Endothelial cell of umbilical vein (primary cell): ENCODE results near the gene TRIM14. TPM values are rescaled to one million over a fixed set of nuclear protein-coding genes. Genes with fewer than 3 reads are reported as not detected.

Experiments
- BruUV-seq: library from RNA; stranded (reverse); fragments of 400-500 nt; replicated peaks from 2 replicates; lab custom pipeline; 2021; lab: Mats Ljungman, UMichigan
- CTCF ChIA-PET: fragments of 300-600, 350-600 bp; sonication (Branson Sonifier 250); formaldehyde crosslinking; loops from one replicate; lab custom pipeline; 2021; ENCODE audit warnings: antibody characterized with exemption, inconsistent platforms; lab: Charles Lee
- POLR2A ChIA-PET: fragments of 300-600, 350-600 bp; sonication (Branson Sonifier 250); formaldehyde crosslinking; loops from one replicate; lab custom pipeline; 2021; ENCODE audit warnings: antibody characterized with exemption, inconsistent platforms; lab: Charles Lee
- DNase-seq: peaks from one replicate; pipeline ENCODE4 v3.0.0-alpha.2; 2011; ENCODE audit warnings: low read depth, low spot score
- FAIRE-seq: peaks from 2 replicates; lab custom pipeline; 2011; peaks lifted over from hg19 to GRCh38; lab: Jason Lieb, UNC
- H2AFZ ChIP-seq: 2 replicates; pipeline ENCODE4 v1.6.0; 2012; ENCODE audit warnings: low read depth, low read length, control low read depth, inconsistent platforms
- H3K27ac ChIP-seq: 2 replicates; pipeline ENCODE4 v1.5.1; 2011; ENCODE audit warnings: low read depth, mild to moderate bottlenecking, control low read depth, low read length, moderate library complexity; ENCODE audit not compliant: insufficient read depth
- H3K27me3 ChIP-seq, 2 experiments: 2 replicates each; pipeline versions ENCODE4 v1.6.0 to v1.6.1; 2011; ENCODE audit warnings: low read length in 2 of 2, mixed read lengths in 1 of 2; ENCODE audit not compliant: control insufficient read depth in 2 of 2, insufficient read depth in 2 of 2
- H3K36me3 ChIP-seq, 2 experiments: 2 replicates in 1 of 2; 3 replicates in 1 of 2; pipeline ENCODE4 v1.5.1; 2011; ENCODE audit warnings: low read length in 2 of 2, mild to moderate bottlenecking in 1 of 2, moderate library complexity in 1 of 2; ENCODE audit not compliant: control insufficient read depth in 2 of 2, insufficient read depth in 2 of 2; ENCODE audit errors: extremely low read depth in 1 of 2
- H3K4me1 ChIP-seq: 3 replicates; pipeline ENCODE4 v1.5.1; 2011; ENCODE audit warnings: mild to moderate bottlenecking, low read length; ENCODE audit not compliant: control insufficient read depth, insufficient read depth; ENCODE audit errors: extremely low read depth
- H3K4me2 ChIP-seq: 2 replicates; pipeline ENCODE4 v1.6.1; 2011; ENCODE audit warnings: low read length, control low read depth, mixed read lengths; ENCODE audit not compliant: insufficient read depth
- H3K4me3 ChIP-seq, 3 experiments: fragments of 200-600 bp in 1 of 3; sonication (generic), shearing (Covaris generic) in 1 of 3; replicated peaks in 1 of 3; 2 replicates each; pipeline ENCODE4 v1.5.1; 2011 to 2016; ENCODE audit warnings: control low read depth in 3 of 3, low read length in 3 of 3, mild to moderate bottlenecking in 2 of 3, inconsistent platforms in 1 of 3, low read depth in 1 of 3, moderate library complexity in 1 of 3; ENCODE audit not compliant: insufficient read depth in 1 of 3
- H3K79me2 ChIP-seq: 2 replicates; pipeline ENCODE4 v1.6.0; 2012; ENCODE audit warnings: low read length, inconsistent platforms; ENCODE audit not compliant: control insufficient read depth, insufficient read depth
- H3K9ac ChIP-seq: replicated peaks from 2 replicates; pipeline ENCODE3; 2011; ENCODE audit warnings: low read length, control low read depth; ENCODE audit not compliant: insufficient read depth; ENCODE audit errors: extremely low read depth
- H3K9me1 ChIP-seq: replicated peaks from 3 replicates; pipeline ENCODE4 v1.6.0; 2011; ENCODE audit warnings: mild to moderate bottlenecking, low read length; ENCODE audit not compliant: control insufficient read depth, insufficient read depth; ENCODE audit errors: extremely low read depth
- H3K9me3 ChIP-seq: replicated peaks from 2 replicates; pipeline ENCODE4 v1.5.1; 2012; ENCODE audit warnings: low read length, inconsistent platforms; ENCODE audit not compliant: control insufficient read depth, insufficient read depth
- H4K20me1 ChIP-seq: replicated peaks from 2 replicates; pipeline ENCODE3; 2011; ENCODE audit warnings: mild to moderate bottlenecking, low read length; ENCODE audit not compliant: control insufficient read depth, insufficient read depth; ENCODE audit errors: extremely low read depth
- EZH2 ChIP-seq: IDR thresholded peaks from 2 replicates; pipeline ENCODE4 v1.6.1; 2012; ENCODE audit warnings: borderline replicate concordance, low read depth, mild to moderate bottlenecking, moderate library complexity, low read length, inconsistent platforms; ENCODE audit not compliant: severe bottlenecking
- FOS ChIP-seq: IDR thresholded peaks from 2 replicates; pipeline ENCODE4 v1.6.1; 2011; ENCODE audit warnings: mild to moderate bottlenecking, low read length, moderate library complexity, borderline replicate concordance; ENCODE audit not compliant: insufficient read depth
- GATA2 ChIP-seq: IDR thresholded peaks from 2 replicates; pipeline ENCODE4 v1.7.0; 2011; ENCODE audit warnings: low read depth, mild to moderate bottlenecking, moderate library complexity, mixed read lengths, low read length; ENCODE audit not compliant: insufficient read length, insufficient read depth
- JUN ChIP-seq: IDR thresholded peaks from 2 replicates; pipeline ENCODE4 v1.6.1; 2011; ENCODE audit warnings: borderline replicate concordance, low read depth; ENCODE audit not compliant: insufficient read length, insufficient read depth
- MAX ChIP-seq: IDR thresholded peaks from 2 replicates; pipeline ENCODE4 v1.6.1; 2011; ENCODE audit not compliant: insufficient read depth, insufficient read length
- MYC ChIP-seq: IDR thresholded peaks from one replicate; pipeline ENCODE4 v1.6.1; 2011; ENCODE audit warnings: mild to moderate bottlenecking, low read depth, low read length
- POLR2A ChIP-seq: IDR thresholded peaks from 2 replicates; pipeline ENCODE4 v1.6.1; 2012; ENCODE audit warnings: low read depth, mild to moderate bottlenecking, control low read depth, low read length
- POLR2AphosphoS5 ChIP-seq: IDR thresholded peaks from 2 replicates; pipeline ENCODE4 v1.6.1; 2012; ENCODE audit warnings: low read depth, mild to moderate bottlenecking, control low read depth, low read length, moderate library complexity; ENCODE audit not compliant: insufficient read depth
- dilution Hi-C: fragments of 300-500 bp; cut with MboI; formaldehyde crosslinking; loops from one replicate; pipeline ENCODE4 v1.15.0; 2019; ENCODE audit warnings: low sequenced_read_pairs; ENCODE audit not compliant: extremely low pct_ligation_motif_present
- intact Hi-C: fragments of 100-400 bp; cut with micrococcal nuclease; formaldehyde crosslinking; loops from one replicate; pipeline ENCODE4 v1.10.0; 2022
- polyA plus RNA-seq, 4 experiments: library from polyadenylated mRNA; depleted of rRNA in 3 of 4; stranded (reverse) in 3 of 4; unstranded in 1 of 4; fragments of >200 nt; gene quantifications; 2 replicates each; pipeline versions ENCODE4 v1.2.1 to v1.2.3, GENCODE V29; 2011 to 2012; ENCODE audit warnings: missing spikeins in 1 of 4
- total RNA-seq: library from RNA; stranded (reverse); gene quantifications from 2 replicates; pipeline ENCODE4 v1.2.3, GENCODE V29; 2021
- TF ChIP-seq, protein P1 (sequence below), 2 donors: IDR thresholded peaks; 1 replicate in 1 of 2; 2 replicates in 1 of 2; pipeline ENCODE4 v1.5.1; 2011; ENCODE audit warnings: low read length in 2 of 2, mild to moderate bottlenecking in 2 of 2, moderate library complexity in 2 of 2, control low read depth in 1 of 2, inconsistent platforms in 1 of 2, low read depth in 1 of 2; ENCODE audit not compliant: insufficient read depth in 1 of 2; ENCODE audit errors: extremely low read depth in 1 of 2

Gene TRIM14
- total and polyA plus RNA-seq, 2 donors (not counting 3 experiments of a cell fraction or from before 2014, with no cell fraction given) = 4.8 to 10.7 TPM

GRCh38 chr9:98135558-98135934 is 16.5 kb upstream of the TRIM14 start:
- H3K9ac ChIP-seq = no peak overlapping the region
- H3K4me1 ChIP-seq = no peaks in the 10 kb centered on the region
- no peak overlapping the region for H3K27ac ChIP-seq
- H3K9me3 ChIP-seq = no peaks in the 10 kb centered on the region
- no peak overlapping the region for H3K4me2 ChIP-seq
- CTCF ChIA-PET = no interaction called here
- TF ChIP-seq GATA2 (no peak), POLR2A (no peak), EZH2 (no peak), MYC (no peak), FOS (no peak), MAX (no peak), POLR2AphosphoS5 (no peak), JUN (no peak)
- TF ChIP-seq, protein P1, sequence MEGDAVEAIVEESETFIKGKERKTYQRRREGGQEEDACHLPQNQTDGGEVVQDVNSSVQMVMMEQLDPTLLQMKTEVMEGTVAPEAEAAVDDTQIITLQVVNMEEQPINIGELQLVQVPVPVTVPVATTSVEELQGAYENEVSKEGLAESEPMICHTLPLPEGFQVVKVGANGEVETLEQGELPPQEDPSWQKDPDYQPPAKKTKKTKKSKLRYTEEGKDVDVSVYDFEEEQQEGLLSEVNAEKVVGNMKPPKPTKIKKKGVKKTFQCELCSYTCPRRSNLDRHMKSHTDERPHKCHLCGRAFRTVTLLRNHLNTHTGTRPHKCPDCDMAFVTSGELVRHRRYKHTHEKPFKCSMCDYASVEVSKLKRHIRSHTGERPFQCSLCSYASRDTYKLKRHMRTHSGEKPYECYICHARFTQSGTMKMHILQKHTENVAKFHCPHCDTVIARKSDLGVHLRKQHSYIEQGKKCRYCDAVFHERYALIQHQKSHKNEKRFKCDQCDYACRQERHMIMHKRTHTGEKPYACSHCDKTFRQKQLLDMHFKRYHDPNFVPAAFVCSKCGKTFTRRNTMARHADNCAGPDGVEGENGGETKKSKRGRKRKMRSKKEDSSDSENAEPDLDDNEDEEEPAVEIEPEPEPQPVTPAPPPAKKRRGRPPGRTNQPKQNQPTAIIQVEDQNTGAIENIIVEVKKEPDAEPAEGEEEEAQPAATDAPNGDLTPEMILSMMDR (IDR thresholded peaks at IDR 0.05; ENCODE audit: extremely low read depth in 1 of 2, insufficient read depth in 1 of 2, low read depth in 1 of 2, low read length in 2 of 2) = no peak
- no peaks in the 10 kb centered on the region for H3K9me1 ChIP-seq
- dilution Hi-C loops = no loop called here
- H3K27me3 ChIP-seq = no peaks in the 10 kb centered on the region
- POLR2A ChIA-PET = no interaction called here
- DNase-seq (no peak), FAIRE-seq (no peak)
- no peaks in the 10 kb centered on the region for H4K20me1 ChIP-seq
- no peak overlapping the region for H2AFZ ChIP-seq
- no peaks in the 10 kb centered on the region for H3K79me2 ChIP-seq
- no TSS peak for BruUV-seq
- no peaks in the 10 kb centered on the region for H3K36me3 ChIP-seq
- no peak overlapping the region for H3K4me3 ChIP-seq
- intact Hi-C loops = no loop called here
